Neural progenitor cell (in vitro differentiated cells): ENCODE data around the gene ELANE.

ENCODE experiments used
- EZH2phosphoT487 ChIP-seq: fragments of 200-600 bp; sonication (generic); IDR thresholded peaks from 2 replicates; pipeline ENCODE4 v1.6.1; 2017; ENCODE audit warnings: antibody characterized with exemption
- TF ChIP-seq, protein P1 (sequence below): fragments of 200-600 bp; sonication (generic); IDR thresholded peaks from 2 replicates; pipeline ENCODE4 v1.5.1; 2017; ENCODE audit warnings: antibody characterized with exemption, mild to moderate bottlenecking

DNA sequence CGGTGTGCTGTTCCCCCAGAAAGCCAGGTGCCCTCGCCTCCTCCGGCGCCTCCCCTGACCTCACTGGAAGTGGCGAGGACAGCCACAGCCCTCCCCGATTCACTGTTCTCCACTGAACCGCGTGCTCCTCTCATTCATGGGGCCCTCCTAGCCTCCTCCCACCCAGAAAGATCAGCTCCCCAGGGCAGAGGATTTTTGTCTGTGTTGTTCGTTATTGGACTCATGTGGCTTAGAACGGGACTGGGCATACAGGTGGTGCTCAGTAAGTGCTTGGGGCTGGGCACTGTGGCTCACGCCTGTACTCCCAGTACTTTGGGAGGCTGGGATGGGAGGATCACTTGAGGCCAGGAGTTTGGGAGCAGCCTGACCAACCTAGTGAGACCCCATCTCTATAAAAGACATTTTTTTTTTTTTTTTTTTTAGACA is 7.5 kb upstream of the ELANE start:
- no peak for TF ChIP-seq EZH2phosphoT487
- TF ChIP-seq, protein P1, sequence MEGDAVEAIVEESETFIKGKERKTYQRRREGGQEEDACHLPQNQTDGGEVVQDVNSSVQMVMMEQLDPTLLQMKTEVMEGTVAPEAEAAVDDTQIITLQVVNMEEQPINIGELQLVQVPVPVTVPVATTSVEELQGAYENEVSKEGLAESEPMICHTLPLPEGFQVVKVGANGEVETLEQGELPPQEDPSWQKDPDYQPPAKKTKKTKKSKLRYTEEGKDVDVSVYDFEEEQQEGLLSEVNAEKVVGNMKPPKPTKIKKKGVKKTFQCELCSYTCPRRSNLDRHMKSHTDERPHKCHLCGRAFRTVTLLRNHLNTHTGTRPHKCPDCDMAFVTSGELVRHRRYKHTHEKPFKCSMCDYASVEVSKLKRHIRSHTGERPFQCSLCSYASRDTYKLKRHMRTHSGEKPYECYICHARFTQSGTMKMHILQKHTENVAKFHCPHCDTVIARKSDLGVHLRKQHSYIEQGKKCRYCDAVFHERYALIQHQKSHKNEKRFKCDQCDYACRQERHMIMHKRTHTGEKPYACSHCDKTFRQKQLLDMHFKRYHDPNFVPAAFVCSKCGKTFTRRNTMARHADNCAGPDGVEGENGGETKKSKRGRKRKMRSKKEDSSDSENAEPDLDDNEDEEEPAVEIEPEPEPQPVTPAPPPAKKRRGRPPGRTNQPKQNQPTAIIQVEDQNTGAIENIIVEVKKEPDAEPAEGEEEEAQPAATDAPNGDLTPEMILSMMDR: no peak
